Fibroblast of villous mesenchyme (primary cell): Measurements from ENCODE around the gene TTYH3. TPM values are rescaled to one million over a fixed set of nuclear protein-coding genes. Genes with fewer than 3 reads are reported as not detected.
A peak's percentile ranks its signal among the peaks of the same experiment; 100 is the strongest.

Source experiments
- DNase-seq: peaks from one replicate; pipeline ENCODE4 v3.0.0-alpha.2; 2010; ENCODE audit warnings: low read depth
- H3K4me3 ChIP-seq: 2 replicates; pipeline ENCODE4 v1.5.1; 2011; ENCODE audit warnings: low read depth, mild to moderate bottlenecking, low read length
- total RNA-seq: library from RNA; depleted of rRNA; stranded (reverse); fragments of >200 nt; gene quantifications from 2 replicates; pipeline ENCODE4 v1.2.3, GENCODE V29; 2012
- TF ChIP-seq, protein P1 (sequence below): IDR thresholded peaks from 2 replicates; pipeline ENCODE4 v1.5.1; 2012; ENCODE audit warnings: low read depth, mild to moderate bottlenecking, low read length; ENCODE audit not compliant: insufficient read depth

Gene TTYH3
- total RNA-seq, 1 donor, result 61.3 TPM

DNA sequence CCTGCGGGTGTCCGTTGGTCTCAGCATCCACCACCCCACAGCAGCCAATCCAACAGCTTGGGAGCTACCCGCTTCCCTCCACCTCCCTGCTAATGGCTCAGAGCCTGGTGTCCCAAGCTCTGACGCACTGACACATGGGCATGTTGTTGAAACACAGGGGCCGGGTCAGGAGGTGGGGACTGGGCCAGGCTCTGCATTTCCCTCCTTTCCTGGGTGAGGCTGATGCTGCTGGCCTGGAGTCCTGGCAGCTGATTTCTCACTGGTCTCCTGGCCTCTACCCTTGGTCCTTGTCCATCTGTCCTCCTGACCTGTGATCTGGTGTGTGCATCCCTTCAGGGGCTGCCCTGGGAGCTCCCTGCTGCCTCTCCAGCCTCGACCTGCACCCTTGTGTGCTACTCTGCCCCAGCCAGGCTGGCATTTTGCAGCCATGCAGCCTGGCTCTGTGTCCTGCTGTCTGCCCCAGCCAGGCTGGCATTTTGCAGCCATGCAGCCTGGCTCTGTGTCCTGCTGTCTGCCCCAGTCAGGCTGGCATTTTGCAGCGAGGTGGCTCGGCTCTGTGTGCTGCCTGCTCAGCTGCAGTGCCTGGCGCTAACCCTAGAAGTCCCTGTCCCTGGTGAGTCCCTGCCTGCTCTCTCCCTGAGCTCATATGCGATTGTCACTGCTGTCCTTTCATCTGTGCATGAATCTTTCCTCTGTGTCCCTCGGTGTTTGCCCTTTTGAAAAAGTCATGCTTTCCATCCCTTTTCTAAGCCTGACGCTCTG lies 70.2 kb downstream of the TTYH3 start:
- TF ChIP-seq, protein P1, sequence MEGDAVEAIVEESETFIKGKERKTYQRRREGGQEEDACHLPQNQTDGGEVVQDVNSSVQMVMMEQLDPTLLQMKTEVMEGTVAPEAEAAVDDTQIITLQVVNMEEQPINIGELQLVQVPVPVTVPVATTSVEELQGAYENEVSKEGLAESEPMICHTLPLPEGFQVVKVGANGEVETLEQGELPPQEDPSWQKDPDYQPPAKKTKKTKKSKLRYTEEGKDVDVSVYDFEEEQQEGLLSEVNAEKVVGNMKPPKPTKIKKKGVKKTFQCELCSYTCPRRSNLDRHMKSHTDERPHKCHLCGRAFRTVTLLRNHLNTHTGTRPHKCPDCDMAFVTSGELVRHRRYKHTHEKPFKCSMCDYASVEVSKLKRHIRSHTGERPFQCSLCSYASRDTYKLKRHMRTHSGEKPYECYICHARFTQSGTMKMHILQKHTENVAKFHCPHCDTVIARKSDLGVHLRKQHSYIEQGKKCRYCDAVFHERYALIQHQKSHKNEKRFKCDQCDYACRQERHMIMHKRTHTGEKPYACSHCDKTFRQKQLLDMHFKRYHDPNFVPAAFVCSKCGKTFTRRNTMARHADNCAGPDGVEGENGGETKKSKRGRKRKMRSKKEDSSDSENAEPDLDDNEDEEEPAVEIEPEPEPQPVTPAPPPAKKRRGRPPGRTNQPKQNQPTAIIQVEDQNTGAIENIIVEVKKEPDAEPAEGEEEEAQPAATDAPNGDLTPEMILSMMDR, result no peak
- H3K4me3 ChIP-seq, result no peak overlapping the region
- DNase-seq, result peak; percentile 79

DNA sequence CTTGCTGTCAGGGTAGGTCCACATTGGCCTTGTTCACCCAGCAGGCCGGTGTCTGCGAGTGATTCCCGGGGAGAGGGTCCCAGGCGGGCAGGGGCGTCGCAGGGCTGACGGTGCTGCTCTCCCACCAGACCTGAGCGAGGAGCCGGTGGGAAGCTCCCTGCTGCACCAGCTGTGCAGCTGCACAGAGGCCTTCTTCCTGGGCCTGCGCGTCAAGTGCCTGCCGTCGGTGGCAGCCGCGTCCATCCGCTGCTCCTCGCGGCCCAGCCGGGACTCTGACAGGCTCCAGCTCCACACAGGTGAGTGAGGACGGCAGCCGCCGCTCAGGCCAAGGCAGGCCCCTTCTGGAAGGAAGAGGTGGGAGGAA lies 70.8 kb downstream of the TTYH3 start:
- TF ChIP-seq, protein P1, result no peak
- H3K4me3 ChIP-seq, result no peak overlapping the region
- no peak for DNase-seq

DNA sequence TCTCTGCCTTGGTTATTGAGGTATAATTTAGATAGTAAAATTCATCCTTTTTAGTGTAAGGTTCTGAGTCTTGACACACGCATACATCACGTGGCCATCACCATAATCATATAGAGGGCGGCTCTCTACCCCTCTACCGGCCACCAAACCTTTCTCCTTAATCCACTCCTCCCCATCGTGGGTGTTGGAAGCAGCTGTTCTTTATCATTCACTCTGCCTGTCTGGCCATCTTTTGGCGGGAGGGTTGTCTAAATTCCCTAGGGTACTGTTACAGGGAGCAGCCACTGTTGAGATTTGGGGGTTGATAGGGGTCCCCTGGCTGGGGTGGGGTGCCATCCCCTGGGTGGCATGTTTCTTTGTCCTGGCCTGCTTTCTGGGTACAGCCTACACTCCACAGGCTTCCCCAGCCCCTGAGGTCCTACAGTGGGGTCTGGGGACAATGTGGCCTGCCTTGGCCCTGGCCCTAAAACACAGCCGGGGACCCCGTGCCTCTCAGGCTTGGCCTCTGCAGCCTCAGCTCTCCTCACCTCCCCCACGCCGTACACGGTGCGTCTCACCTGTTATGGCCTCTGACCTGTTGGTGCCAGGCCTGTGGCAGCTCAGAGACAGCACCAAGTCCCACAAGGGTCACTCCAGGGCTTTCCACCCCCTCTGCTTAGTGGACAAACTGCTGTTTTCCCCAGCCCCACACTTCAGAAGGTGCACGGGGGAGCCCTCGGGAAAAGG lies 73.7 kb downstream of the TTYH3 start:
- DNase-seq, result no peak
- TF ChIP-seq, protein P1, result no peak
- no peak overlapping the region for H3K4me3 ChIP-seq

GRCh38 chr7:2706685-2707126 lies 74.9 kb downstream of the TTYH3 start:
- no peak for DNase-seq
- TF ChIP-seq, protein P1, result no peak
- H3K4me3 ChIP-seq, result no peak overlapping the region

GRCh38 chr7:2707481-2707880 lies 75.7 kb downstream of the TTYH3 start:
- no peak overlapping the region for H3K4me3 ChIP-seq
- TF ChIP-seq, protein P1, result no peak
- DNase-seq, result no peak

- DNase-seq, result no peak
- TF ChIP-seq, protein P1, result no peak
- no peak overlapping the region for H3K4me3 ChIP-seq
Observed at GRCh38 chr7:2708041-2708440, 76.3 kb downstream of the TTYH3 start.
